VCaP (cell line): ENCODE results near the gene TTC1.

Experiments used
- H3K27ac ChIP-seq: fragments of 450-650 bp; 2 replicates; pipeline ENCODE4 v1.5.1; 2017
- CTCF ChIP-seq: fragments of 450-650 bp; conservative IDR thresholded peaks from 2 replicates; pipeline ENCODE4 v1.5.1; 2017; ENCODE audit warnings: mild to moderate bottlenecking, moderate library complexity

The TTC1 gene

GRCh38 chr5:159971038-159971437 lies 37.9 kb upstream of the TTC1 start:
- no peak for TF ChIP-seq CTCF

GRCh38 chr5:159971514-159971913 lies 37.4 kb upstream of the TTC1 start:
- no peak for TF ChIP-seq CTCF
- no peak overlapping the region for H3K27ac ChIP-seq

More at GRCh38 chr5:159971038-159971437, 37.9 kb upstream of the TTC1 start:
- no peak overlapping the region for H3K27ac ChIP-seq

- H3K27ac ChIP-seq = no peak overlapping the region
- TF ChIP-seq CTCF = 0 out of 2 replicates have a peak, but pooled peaks have one; percentile 6
These were observed 36.9 kb upstream of the TTC1 start for GRCh38 chr5:159971931-159972461.

GRCh38 chr5:159972538-159973362 lies 36.2 kb upstream of the TTC1 start:
- TF ChIP-seq CTCF = no peak
- no peak overlapping the region for H3K27ac ChIP-seq

- H3K27ac ChIP-seq = no peak overlapping the region
- TF ChIP-seq CTCF = no peak
These were observed 33.4 kb upstream of the TTC1 start for GRCh38 chr5:159975462-159976019.

GRCh38 chr5:159976921-159977320 lies 32.0 kb upstream of the TTC1 start:
- no peak for TF ChIP-seq CTCF
- no peak overlapping the region for H3K27ac ChIP-seq

GRCh38 chr5:159978358-159978757 lies 30.6 kb upstream of the TTC1 start:
- TF ChIP-seq CTCF = no peak
- no peak overlapping the region for H3K27ac ChIP-seq
